NCI-H2029 (cell line): Measurements from ENCODE around the gene SMARCA4.
"Not testable (repeated sequence)": the region's sequence is repeated elsewhere in the genome, so short reads cannot be mapped to it uniquely, and the experiment has no call there.

Source experiments
- DNase-seq: peaks from one replicate; lab custom pipeline; 2025; lab: John Stamatoyannopoulos, UW

The SMARCA4 gene

DNA sequence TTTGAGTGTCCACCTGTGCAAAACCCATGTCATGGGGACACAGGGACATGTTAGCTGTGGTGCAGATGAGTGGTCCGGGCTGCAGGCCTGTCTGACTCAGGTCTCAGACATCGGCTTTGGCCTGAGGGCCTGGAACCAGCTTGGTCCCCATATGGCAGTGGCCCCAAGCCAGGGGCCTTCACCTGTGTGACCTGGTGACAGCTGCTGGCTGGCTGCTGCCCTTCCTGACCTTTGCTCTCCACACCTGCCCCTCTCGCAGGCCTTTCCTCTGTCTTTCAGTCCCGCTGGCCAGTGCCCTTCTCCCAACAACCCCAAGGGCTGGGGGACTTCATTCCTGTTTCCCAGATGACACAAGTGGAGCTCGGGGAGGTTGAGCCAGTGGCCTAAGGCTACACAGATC, 105.5 kb downstream of the SMARCA4 start:
- no peak for DNase-seq

DNA sequence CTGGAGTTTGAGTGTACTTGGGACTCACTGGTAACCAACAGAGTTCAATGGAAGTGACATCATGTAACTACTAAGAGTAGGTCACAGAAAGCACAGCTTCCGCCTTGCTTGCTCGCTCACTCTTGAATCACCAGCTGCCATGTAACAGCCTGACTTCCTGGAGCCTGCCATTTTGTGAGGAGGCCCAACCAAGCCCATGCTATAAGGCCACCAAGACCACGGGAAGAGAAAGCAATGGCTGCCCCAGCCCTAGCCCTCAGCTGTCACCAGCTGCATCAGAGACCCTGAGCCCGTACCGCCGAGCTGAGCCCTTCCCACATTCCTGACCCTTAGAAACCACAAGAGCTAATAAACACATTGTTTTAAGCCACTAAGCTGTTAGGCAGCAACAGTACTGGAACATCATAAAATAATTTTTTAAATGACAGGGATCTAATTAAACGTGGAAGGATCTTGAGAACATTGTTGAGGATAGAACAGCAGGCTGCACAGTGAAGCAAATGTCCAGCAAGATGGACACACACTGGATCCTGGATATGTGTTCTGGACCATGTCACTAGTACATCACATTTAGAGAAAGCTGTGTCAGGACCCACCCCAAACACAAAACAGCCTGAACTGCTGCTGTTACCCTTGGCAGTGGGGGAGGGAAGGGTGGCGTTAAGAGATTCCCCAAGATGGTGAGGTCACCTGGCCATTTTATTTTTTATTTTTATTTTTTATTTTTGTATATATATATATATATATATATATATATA, 106.7 kb downstream of the SMARCA4 start:
- no peak for DNase-seq

DNA sequence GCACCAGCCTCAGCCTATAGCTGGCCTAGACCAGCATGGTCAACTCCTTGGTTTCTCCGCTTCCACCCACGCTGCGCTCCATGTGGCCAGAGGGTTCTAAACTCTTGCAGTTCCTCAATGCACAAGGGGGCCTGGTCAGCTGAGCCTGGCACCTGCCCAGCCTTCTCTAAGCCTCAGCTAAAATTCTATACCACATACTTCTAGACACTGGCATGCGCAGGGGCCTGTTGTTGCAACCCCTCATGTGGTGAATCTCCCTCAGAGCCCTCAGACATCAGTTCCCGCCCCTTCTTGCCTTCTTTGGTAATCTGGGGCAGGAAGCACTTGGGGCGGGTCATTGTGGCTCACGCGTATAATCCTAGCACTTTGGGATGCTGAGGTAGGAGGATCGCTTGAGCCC, 108.7 kb downstream of the SMARCA4 start:
- no peak for DNase-seq

DNA sequence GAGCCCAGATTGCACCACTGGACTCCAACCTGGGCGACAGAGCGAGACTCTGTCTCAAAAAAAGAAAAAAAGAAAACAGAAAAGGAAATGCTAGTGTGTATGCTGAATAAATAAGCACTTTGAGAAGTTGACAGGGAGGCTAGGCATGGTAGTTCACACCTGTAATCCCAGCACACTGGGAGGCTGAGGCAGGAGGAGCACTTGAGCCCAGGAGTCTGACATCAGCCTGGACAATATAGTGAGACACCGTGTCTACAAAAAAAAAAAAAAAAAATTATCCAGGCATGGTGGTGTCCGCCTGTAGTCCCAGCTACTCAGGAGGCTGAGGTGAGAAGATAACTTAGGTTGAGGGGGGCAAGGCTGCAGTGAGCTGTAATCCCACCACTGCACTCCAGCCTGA, 109.3 kb downstream of the SMARCA4 start:
- no peak for DNase-seq

DNA sequence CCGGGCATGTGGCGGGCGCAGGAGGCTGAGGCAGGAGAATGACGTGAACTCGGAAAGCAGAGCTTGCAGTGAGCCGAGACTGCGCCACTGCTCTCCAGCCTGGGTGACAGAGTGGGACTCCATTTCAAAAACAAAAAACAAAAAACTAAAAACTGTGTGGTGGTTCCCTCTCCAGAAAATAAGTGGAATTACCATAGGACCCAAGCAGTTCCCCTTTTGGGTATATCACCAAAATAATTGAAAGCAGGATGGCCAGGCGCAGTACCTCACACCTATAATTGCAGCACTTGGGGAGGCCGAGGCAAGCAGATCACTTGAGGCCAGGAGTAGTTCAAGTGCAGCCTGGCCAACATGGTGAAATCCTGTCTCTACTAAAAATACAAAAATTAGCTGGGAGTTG, 112.7 kb downstream of the SMARCA4 start:
- DNase-seq, result no peak

DNA sequence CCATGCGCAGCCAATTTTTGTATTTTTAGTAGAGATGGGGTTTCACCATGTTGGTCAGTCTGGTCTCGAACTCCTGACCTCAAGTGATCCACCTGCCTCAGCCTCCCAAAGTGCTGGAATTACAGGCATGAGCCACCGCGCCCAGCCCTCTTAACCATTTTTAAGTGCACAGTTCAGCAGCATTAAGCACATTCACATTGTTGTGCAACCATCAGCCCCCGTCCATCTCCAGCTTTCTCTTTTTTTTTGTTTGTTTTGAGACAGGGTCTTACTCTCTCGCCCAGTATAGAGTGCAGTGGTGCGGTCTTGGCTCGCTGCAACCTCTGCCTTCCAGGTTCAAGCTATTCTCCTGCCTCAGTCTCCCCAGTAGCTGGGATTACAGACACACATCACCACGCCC, 116.0 kb downstream of the SMARCA4 start:
- not testable (repeated sequence) for DNase-seq

DNA sequence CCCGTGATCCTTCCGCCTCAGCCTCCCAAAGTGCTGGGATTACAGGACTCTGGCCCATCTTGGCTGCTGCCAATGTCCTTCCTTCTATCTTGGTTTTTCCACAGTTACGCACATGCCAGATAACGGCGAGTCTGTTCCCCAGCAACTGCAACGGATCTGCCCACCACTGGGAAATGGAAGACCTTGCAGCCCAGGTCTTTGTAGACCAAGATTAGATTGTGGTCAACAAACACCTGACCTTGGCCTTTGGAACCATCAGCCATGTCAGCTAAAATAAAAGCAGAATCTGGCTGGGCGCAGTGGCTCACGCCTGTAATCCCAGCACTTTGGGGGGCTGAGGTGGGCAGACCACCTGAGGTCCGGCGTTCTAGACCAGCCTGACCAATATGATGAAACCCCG, 118.1 kb downstream of the SMARCA4 start:
- DNase-seq, result no peak

DNA sequence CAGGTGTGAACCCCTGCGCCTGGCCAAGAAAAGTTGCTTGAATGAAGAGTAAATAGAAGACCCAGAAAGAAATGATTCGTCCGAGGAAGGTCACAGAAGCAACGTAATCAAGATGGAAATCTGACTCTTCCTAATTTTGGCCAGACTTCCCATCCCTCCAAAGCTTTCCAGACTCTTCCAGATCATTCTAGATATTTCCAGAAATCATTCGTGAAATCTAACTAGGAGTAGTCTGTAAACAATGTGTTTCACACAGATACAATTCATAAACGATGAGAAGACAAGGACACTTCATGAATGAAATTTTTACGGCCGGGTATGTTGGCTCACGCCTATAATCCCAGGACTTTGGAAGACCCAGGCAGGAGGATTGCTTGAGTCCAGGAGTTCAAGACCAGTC, 119.2 kb downstream of the SMARCA4 start:
- DNase-seq, result no peak

DNA sequence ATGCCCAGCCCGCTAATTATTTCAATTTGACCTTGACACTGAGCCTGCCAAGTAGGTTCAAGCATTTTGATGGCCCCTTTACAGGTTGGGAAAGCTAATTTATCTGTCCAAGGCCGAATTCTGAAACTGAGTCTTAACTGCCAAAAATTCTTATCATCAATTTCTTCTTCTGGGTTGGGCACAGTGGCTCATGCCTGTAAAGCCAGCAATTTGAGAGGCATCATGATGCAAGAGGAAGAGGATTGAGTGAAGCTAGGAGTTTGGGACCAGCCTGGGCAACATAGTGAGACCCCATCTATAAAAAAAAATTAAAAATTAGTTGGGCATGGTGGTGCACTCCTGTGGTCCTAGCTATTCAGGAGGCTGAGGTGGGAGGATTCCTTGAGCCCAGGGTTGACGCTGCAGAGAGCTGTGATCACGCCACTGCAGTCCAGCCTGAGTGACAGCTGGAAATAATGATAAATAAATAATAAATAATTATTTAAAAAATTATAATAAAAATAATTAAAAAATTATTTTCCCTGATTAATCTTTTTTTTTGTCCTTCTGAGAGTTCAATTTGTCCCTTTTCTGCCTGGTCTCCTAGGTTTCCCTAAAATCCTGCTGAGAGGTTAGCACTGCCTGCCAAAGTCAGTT, 127.2 kb downstream of the SMARCA4 start:
- DNase-seq, result no peak

DNA sequence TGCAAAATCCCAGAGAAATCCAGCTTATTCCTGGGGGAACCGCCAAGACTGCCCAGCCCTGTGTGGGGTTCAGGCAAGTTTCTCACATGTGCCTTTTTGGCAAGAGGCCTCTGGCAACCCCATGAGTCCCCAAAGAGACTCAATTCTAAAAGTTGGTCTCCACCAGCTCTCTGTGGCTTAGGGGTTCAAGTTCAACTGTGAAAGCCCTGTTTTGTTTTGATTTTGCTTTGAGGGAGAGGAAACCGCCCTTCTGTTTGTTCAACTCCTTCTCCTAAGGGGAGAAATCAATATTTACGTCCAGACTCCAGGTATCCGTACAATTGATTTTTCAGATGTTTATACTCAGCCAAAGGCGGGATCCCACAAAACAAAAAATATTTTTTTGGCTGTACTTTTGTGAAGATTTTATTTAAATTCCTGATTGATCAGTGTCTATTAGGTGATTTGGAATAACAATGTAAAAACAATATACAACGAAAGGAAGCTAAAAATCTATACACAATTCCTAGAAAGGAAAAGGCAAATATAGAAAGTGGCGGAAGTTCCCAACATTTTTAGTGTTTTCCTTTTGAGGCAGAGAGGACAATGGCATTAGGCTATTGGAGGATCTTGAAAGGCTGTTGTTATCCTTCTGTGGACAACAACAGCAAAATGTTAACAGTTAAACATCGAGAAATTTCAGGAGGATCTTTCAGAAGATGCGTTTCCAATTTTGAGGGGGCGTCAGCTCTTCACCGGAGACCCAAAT, 127.8 kb downstream of the SMARCA4 start:
- DNase-seq, result no peak

DNA sequence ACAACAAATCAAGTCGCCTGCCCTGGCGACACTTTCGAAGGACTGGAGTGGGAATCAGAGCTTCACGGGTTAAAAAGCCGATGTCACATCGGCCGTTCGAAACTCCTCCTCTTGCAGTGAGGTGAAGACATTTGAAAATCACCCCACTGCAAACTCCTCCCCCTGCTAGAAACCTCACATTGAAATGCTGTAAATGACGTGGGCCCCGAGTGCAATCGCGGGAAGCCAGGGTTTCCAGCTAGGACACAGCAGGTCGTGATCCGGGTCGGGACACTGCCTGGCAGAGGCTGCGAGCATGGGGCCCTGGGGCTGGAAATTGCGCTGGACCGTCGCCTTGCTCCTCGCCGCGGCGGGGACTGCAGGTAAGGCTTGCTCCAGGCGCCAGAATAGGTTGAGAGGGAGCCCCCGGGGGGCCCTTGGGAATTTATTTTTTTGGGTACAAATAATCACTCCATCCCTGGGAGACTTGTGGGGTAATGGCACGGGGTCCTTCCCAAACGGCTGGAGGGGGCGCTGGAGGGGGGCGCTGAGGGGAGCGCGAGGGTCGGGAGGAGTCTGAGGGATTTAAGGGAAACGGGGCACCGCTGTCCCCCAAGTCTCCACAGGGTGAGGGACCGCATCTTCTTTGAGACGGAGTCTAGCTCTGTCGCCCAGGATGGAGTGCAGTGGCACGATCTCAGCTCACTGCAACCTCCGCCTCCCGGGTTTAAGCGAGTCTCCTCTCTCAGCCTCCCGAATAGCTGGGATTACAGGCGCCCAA, 128.6 kb downstream of the SMARCA4 start, which contains the start of gene LDLR:
LDLR (plus strand) TSS at position 210 of the 760 bp plus-strand sequence; CDS start at position 296, 86 bp downstream.
- DNase-seq, result peak; percentile 87

DNA sequence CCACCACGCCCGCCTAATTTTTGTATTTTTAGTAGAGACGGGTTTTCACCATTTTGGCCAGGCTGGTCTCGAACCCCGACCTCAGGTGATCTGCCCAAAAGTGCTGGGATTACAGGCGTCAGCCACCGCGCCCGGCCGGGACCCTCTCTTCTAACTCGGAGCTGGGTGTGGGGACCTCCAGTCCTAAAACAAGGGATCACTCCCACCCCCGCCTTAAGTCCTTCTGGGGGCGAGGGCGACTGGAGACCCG, 129.1 kb downstream of the SMARCA4 start:
- DNase-seq, result not testable (repeated sequence)

DNA sequence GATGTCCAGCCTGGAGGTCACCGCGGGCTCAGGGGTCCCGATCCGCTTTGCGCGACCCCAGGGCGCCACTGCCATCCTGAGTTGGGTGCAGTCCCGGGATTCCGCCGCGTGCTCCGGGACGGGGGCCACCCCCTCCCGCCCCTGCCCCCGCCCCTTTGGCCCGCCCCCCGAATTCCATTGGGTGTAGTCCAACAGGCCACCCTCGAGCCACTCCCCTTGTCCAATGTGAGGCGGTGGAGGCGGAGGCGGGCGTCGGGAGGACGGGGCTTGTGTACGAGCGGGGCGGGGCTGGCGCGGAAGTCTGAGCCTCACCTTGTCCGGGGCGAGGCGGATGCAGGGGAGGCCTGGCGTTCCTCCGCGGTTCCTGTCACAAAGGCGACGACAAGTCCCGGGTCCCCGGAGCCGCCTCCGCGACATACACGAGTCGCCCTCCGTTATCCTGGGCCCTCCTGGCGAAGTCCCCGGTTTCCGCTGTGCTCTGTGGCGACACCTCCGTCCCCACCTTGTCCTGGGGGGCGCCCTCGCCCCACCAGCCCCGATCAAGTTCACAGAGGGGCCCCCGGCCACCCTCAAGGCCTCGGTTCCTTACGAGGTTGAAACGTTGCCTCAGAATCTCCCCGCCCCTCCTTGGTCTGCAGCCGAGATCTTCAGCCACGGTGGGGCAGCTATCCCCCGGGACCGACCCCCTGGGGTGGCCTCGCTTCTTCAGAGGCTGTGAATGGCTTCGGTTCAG, 129.6 kb downstream of the SMARCA4 start:
- DNase-seq, result peak; percentile 95

DNA sequence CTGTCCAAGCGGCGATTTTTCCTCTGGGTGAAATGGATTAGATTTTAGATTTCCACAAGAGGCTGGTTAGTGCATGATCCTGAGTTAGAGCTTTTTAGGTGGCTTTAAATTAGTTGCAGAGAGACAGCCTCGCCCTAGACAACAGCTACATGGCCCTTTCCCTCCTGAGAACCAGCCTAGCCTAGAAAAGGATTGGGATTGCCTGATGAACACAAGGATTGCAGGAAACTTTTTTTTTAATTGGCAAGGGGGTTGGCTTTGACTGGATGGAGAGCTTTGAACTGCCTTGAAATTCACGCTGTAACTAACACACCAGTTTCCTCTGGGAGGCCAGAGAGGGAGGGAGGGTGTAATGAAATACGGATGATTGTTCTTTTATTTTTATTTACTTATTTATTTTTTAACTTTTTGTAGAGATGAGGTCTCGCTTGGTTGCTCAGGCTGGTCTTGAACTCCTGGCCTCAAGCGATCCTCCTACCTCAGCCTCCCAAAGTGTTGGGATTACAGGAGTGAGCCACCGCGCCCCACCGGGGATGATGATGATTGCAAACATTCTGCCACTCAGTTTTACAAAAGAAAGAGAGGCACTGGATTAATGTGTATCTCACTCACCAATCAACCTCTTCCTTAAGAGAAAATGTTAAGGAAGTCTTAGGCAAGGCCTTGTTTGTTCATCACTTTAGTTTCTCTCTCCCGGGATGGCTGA, 130.3 kb downstream of the SMARCA4 start:
- no peak for DNase-seq

DNA sequence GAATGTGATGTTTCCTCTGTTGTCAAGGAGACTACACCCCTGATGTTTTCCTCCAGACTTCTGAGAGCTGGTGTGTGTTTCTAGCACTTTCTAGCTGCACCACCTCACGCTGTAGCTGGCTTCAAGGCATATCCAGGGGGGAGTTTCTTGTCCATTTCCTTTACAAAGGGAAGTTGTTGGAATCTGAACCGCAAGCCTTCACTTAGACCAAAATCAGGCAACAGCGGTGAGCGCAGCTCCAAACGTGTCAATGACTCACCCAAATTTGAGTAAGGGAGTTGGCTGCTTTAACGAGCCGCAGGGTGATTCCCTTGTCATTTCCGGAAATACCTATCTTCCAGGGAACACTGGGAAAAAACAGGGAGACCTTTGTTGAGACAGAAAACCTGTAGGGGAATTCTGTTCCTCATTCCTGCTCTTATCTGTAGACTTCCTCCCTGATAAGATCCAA, 130.9 kb downstream of the SMARCA4 start:
- DNase-seq, result peak; percentile 70

DNA sequence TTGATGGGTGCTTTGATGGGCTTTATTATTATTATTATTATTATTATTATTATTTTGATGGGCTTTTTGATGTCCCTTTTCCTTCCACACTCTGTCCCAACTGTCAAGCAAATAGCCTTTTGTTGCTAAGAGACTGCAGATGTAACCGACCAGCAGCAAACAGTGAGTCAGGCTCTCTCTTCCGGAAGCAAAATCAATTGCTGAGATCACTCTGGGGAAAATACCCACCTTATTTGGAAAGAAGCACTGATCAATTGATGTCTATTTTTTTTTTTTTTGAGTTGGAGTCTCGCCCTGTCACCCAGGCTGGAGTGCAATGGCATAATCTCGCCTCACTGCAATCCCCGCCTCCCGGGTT, 131.3 kb downstream of the SMARCA4 start:
- peak; percentile 55 for DNase-seq

DNA sequence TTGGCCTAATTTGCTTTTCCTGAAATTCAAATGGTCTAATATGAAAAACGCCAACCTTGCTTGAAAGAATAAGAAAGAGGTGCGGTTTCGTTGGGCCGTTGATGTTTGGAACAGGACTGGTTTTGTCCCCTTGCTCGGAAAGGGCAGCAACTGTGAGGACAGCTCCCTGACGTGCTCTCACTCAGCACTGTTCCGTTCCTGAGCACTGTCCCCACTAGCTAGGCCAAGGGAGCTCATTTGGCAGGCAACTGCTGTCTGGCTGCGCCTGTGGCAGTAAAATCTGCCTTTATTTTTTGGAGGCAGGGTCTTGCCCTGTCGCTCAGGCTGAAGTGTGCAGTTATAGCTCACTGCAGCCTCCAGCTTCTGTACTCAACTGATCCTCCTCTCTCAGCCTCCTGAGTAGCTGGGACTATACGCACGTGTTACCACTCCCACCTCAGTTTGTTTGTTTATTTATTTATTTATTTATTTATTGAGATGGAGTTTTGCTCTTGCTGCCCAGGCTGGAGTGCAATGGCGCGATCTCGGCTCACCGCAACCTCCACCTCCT, 132.9 kb downstream of the SMARCA4 start:
- no peak for DNase-seq

DNA sequence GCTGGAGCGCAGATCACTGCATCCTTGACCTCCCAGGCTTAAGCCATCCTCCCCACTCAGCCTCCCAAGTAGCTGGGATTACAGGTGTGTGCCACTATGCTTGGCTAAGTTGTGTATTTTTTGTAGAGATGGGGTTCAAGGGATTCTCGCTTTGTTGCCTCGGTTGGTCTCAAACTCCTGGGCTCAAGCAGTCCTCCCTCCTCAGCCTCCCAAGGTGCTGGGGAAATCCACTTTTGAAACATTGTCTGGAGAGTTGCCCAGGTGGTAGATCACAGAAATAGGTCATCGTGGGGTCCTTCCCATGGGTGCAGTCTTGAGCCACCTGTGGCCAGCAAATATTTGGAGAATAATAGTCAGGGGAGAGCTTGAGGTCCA, 133.7 kb downstream of the SMARCA4 start:
- DNase-seq, result no peak

DNA sequence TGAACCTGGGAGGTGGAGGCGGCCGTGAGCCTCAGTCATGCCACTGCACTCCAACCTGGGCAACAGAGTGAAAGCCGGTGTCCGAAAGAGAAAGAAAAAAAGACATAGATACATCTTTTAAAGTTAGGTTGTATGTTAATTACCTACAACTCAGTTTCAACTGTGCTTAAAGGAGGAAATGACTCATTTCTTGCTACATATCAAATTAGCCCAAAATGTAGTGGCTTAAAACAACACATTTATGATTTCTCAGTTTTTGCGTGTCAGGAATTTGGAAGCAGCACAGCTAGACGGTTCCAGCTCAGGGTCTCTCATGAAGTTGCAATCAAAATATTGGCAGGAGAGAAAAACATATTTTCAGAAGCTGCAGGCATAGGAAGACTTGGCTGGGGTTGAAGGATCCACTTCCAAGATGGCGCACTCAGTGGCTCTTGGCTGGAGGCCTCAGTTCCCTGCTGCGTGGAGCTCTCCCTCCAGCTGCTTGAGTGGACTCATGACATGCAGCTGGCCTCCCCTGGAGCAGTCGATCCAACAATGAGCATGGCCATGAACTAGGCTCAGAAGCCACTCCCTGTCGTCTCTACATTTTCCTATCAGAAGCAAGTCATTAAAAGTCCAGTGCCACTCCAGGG, 135.5 kb downstream of the SMARCA4 start:
- no peak for DNase-seq

DNA sequence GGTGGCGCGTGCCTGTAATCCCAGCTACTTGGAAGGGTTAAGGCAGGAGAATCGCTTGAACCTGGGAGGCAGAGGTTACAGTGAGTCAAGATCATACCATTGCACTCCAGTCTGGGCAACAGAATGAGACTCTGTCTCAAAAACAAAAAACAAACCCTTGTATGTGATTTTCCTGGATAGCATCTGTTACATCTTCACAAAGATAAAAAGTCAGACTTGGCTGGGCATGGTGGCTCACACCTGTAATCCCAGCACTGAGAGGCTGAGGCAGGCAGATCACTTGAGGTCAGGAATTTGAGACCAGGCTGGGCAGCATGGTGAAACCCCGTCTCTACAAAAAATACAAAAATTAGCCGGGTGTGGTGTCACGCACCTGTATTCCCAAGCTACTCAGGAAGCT, 136.5 kb downstream of the SMARCA4 start:
- DNase-seq, result not testable (repeated sequence)
